ENCODE data around the gene NECAP2. TPM values are rescaled to one million over a fixed set of nuclear protein-coding genes. Genes with fewer than 3 reads are reported as not detected.

Gene NECAP2, protein sequence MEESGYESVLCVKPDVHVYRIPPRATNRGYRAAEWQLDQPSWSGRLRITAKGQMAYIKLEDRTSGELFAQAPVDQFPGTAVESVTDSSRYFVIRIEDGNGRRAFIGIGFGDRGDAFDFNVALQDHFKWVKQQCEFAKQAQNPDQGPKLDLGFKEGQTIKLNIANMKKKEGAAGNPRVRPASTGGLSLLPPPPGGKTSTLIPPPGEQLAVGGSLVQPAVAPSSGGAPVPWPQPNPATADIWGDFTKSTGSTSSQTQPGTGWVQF
- total RNA-seq (100 to 1,000 TPM; 142 to 146 TPM), polyA plus RNA-seq (100 to 1,000 TPM; 137 to 176 (median 171) TPM), total RNA-seq (85.1 to 147 (median 94.6) reads per million in 6 experiments)

DNA sequence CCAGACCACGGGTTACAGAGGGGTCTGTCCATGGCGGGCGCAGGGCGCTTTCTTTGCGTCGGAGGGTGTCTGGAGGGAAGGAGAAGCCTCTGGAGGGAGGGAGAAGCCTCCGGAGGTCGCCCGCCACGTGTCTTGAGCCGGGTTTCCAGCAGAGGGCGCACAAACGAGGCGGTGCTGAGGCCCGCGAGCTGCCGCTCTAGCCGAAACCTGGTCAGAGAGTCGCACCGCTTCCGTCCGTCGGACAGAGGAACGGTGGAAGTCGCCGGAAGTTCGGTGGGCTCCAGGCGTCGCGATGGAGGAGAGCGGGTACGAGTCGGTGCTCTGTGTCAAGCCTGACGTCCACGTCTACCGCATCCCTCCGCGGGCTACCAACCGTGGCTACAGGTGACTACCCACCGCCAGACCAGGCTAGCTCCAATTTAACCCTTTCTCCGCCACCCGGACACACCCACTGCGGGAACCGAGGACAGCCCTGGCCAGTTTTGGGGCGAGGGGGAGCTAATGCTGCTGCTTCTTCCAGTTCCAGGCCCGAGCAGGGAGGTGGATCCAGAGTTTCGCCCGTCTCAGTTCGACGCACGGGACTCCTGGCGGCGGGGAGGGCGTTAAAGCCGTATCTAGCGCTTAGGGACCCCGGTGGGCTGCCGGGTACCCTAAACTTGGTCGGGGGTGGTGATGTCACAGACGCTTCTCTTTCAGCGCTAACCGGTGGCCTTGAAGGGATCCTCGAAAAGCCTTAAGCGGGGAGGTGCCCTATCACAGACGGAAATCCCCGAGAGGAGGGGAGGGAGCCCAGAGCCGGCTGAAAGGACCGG lies at the start of gene NECAP2:
Gene NECAP2, plus strand, starts transcription at position 255 of the 812 bp plus-strand sequence. Its CDS starts 38 bp downstream, at position 293.
- Mint-ChIP-seq H3K4me1 (peaks cover 14 to 47% (median 31%) of the 10 kb centered on the region in 4 donors), H3K27me3 (no peaks in the 10 kb centered on the region), H3K27ac (peak within 1 kb of the TSS; percentile 90 to 98 (median 96)), H3K36me3 (peaks cover 0 to 29% (median 0%) of the 10 kb centered on the region in 3 donors), H3K9me3 (no peaks in the 10 kb centered on the region), H3K4me3 (peak within 1 kb of the TSS; percentile 92 to 99 (median 95))
- POLR2A ChIA-PET, result interaction anchor here (0.7 to 3.0 kb wide), 16 partner anchors 8 to 474 kb away, joined by 3 to 18 read pairs (median 4); partner anchors contain the start of genes FBXO42, RNU1-1 and SZRD1
- ATAC-seq, result peak; percentile 84 to 90
- DNase-seq, result peak; percentile 82 to 94 (median 91)

DNA sequence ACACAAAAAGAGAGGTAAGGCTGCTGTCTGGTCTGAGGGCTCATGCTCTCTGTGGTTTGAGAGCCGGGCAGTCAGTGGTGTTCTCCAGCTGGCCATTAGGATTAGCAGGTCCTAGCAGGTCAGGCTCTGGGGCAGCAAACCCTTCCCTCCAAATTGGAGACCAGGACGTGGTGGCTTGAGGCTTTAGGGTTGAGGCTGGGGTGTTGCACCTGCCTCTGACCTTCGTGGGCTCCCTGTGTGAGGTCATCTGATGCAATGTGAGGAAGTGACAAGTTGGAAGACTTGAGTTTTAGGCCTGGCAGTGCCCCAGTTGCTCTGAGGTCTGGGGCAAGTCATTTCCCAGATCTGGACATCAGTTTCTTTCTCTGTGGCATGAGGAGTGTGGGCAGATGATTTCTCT lies 49.1 kb upstream of the NECAP2 start:
- Mint-ChIP-seq H3K27me3 (no peaks in the 10 kb centered on the region), H3K4me3 (no peak overlapping the region), H3K27ac (peak overlapping the region in 9 of 10 donors; percentile 1 to 90 (median 74)), H3K9me3 (no peaks in the 10 kb centered on the region), H3K4me1 (peaks cover 27 to 73% (median 59%) of the 10 kb centered on the region in 4 donors), H3K36me3 (peaks cover 0 to 46% (median 1%) of the 10 kb centered on the region in 3 donors)
- POLR2A ChIA-PET, result no interaction called here
- ATAC-seq (no peak), DNase-seq (no peak)

DNA sequence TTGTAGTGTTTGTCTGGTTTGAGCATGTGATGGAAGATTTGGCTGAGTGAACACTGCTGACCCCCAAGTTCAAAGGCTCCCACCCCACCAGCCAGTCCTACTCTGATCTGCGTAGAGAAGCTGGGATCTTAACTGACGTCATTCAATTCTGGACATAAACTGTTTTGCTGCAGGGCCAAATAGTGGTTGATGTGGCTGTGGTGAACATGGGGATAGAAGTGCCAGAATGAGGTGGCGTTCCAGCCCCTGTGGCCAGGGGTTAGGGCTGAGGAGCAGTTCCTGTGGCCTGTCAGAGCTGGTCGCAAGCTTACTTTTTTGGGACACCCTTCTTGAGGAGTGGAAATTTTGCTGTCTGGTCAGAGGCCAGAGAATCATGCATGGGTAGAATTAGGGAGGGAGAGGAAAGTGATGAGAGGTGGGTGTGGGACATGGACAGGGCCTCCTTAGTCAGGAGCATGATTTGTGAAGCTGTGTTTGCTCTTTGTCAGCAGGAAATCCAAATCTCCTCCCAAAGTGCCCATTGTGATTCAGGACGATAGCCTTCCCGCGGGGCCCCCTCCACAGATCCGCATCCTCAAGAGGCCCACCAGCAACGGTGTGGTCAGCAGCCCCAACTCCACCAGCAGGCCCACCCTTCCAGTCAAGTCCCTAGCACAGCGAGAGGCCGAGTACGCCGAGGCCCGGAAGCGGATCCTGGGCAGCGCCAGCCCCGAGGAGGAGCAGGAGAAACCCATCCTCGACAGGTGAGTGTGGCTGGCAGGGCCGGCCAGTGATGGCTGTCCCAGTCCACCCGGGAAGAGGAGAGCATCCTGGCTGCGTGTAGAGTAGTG lies 47.6 kb upstream of the NECAP2 start:
- Mint-ChIP-seq H3K27ac (peak overlapping the region; percentile 16 to 94 (median 76)), H3K4me3 (peak overlapping the region in 3 of 10 donors; percentile 44 to 48 (median 48)), H3K36me3 (peaks cover 0 to 57% (median 1%) of the 10 kb centered on the region in 3 donors), H3K9me3 (no peaks in the 10 kb centered on the region), H3K4me1 (peaks cover 18 to 66% (median 45%) of the 10 kb centered on the region in 4 donors), H3K27me3 (no peaks in the 10 kb centered on the region)
- POLR2A ChIA-PET, result no interaction called here
- no peak for ATAC-seq
- no peak for DNase-seq

DNA sequence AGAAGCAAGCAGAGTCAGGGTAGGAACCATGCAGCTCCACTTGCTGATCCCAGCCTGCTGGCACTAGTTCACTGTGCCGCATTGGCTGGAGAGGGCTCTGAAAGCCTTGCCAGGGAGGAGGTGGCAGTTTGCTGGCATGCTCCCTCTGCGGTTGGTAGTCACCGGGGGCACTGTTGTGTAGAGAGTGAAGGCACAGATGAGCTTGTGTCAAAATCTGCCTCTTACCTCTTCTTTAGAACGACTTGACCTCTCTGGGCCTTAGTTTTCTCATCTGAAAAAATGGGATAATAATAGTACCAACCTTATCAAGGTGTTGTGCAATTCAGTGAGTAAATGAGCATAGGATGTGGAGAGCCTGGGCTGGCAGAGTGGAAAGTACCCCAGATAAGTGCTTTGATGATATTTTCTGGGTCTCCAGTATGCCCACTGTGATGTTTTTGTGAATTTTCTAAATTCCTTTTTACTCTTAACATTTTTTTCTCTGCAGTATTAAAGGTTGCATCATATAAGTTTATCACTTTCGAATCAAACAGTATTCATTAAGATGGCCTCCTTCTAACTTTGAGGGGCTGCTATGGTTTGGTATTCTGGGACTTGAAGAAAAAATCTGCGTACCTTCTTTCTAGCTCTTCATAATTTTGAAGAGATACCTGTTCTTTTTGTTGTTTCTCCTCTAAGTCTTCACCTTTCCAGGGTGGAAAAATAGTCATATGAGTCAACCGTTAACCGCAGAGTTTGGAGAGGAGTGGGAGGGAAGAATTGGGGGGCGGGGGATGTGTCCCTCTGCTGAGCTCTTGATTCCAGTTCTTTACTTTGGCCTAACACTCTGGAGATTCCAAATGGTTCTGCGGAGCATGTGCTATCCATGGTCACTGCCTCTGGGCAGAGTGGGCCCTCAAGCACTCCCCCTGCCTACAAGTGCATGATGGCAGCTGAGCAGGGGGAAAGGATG lies 46.7 kb upstream of the NECAP2 start:
- H3K4me3 Mint-ChIP-seq, result no peak overlapping the region
- no peaks in the 10 kb centered on the region for H3K9me3 Mint-ChIP-seq
- H3K4me1 Mint-ChIP-seq, result peaks cover 21 to 59% (median 43%) of the 10 kb centered on the region in 4 donors
- POLR2A ChIA-PET, result interaction anchor here (0.6 kb wide), 1 partner anchor 114 kb away, joined by 4 read pairs; no protein-coding TSS in a partner anchor
- no peak for DNase-seq
- peaks cover 0 to 60% (median 1%) of the 10 kb centered on the region in 3 donors for H3K36me3 Mint-ChIP-seq
- peak overlapping the region in 5 of 10 donors; percentile 8 to 65 (median 36) for H3K27ac Mint-ChIP-seq
- no peaks in the 10 kb centered on the region for H3K27me3 Mint-ChIP-seq
- ATAC-seq, result no peak

DNA sequence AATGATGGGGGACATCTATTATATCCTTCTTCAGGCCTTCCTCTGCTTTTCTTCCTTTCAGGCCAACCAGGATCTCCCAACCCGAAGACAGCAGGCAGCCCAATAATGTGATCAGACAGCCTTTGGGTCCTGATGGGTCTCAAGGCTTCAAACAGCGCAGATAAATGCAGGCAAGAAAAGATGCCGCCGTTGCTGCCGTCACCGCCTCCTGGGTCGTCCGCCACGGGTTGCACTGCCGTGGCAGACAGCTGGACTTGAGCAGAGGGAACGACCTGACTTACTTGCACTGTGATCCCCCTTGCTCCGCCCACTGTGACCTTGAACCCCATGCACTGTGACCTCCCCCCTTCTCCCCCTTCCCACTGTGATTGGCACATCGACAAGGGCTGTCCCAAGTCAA lies 45.5 kb upstream of the NECAP2 start:
- DNase-seq (no peak), ATAC-seq (no peak)
- no peaks in the 10 kb centered on the region for H3K27me3 Mint-ChIP-seq
- H3K4me3 Mint-ChIP-seq, result no peak overlapping the region
- peaks cover 24 to 53% (median 42%) of the 10 kb centered on the region in 4 donors for H3K4me1 Mint-ChIP-seq
- H3K27ac Mint-ChIP-seq, result no peak overlapping the region
- no peaks in the 10 kb centered on the region for H3K9me3 Mint-ChIP-seq
- POLR2A ChIA-PET, result interaction anchor here (0.7 kb wide), 1 partner anchor 27 kb away, joined by 3 read pairs; no protein-coding TSS in a partner anchor
- H3K36me3 Mint-ChIP-seq, result peaks cover 0 to 65% (median 1%) of the 10 kb centered on the region in 3 donors

DNA sequence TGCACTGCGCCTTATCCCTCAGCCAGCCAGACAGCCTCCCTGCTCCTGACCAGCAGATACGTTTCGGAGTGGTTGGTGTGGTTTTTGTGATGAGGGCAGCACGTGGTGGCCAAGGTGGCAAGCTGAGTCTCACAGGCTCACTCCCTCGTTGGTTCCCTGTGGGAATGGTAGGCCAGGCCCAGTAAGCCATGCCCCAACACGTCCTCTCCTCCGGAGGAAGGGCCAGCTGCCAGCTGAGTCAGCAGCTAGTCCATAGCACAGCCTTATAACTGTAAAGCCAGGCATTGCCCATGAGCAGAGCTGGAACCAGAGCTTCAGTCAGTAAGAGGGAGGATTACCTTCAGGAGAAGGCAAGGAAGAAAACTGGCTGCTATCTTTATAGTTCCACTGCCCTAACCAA lies 43.9 kb upstream of the NECAP2 start:
- Mint-ChIP-seq H3K27ac (peak overlapping the region in 5 of 10 donors; percentile 17 to 80 (median 53)), H3K4me3 (no peak overlapping the region), H3K9me3 (no peaks in the 10 kb centered on the region), H3K4me1 (peaks cover 17 to 38% (median 26%) of the 10 kb centered on the region in 4 donors), H3K36me3 (peaks cover 0 to 62% (median 1%) of the 10 kb centered on the region in 3 donors), H3K27me3 (no peaks in the 10 kb centered on the region)
- no peak for ATAC-seq
- POLR2A ChIA-PET, result no interaction called here
- DNase-seq, result no peak

DNA sequence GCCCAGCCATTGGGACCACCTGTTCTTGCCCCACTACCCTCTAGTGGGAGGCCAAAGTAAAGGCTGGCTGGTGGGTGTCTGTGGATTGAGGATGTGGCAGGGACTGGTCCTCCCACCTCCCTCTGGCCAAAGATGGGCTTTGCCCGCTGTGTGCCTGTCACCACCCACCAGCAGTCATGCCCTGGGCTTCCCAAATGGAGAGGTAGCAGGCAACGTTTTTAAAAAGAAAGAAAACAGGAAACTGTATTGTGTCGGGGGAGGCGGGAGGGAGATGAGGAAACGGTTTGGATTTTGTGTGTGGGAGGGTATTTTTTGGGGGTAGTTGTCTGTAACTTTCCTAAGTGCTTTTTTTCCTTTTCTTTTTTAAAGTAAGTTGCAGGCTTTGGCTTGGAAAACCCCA lies 43.4 kb upstream of the NECAP2 start:
- no peaks in the 10 kb centered on the region for H3K9me3 Mint-ChIP-seq
- POLR2A ChIA-PET, result no interaction called here
- DNase-seq, result no peak
- peak overlapping the region in 4 of 10 donors; percentile 15 to 80 (median 50) for H3K27ac Mint-ChIP-seq
- no peak overlapping the region for H3K4me3 Mint-ChIP-seq
- H3K36me3 Mint-ChIP-seq, result peaks cover 0 to 61% (median 1%) of the 10 kb centered on the region in 3 donors
- no peaks in the 10 kb centered on the region for H3K27me3 Mint-ChIP-seq
- H3K4me1 Mint-ChIP-seq, result peaks cover 12 to 34% (median 23%) of the 10 kb centered on the region in 4 donors
- no peak for ATAC-seq

DNA sequence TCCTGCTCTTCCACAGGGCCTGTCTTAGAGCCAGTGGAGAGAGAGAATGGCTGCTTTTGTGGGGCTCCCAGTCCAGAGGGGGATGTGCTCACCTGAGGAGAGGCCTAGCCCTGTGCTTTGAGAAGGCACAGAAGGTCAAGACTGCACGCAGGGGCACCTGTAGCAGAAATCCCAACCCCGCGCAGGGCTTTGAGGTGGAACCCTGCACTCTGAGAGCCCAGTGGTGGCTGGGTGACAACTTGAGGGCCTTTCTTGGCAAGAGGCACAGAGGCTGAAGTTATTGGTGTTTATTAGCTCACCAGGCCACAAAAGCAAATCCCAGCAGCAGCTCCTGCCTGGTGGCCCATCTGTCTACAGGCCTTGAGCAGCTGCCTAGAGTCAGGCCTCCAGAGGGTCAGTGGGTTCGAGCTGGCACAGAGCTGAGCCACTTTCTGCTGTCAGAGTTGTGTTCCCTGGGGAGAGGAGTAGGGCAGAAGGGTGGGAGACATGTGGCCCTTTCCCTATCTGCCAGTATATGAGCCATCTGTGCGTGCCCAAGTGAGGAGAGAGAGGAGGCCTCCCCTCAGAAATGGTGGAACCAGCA lies 42.1 kb upstream of the NECAP2 start:
- Mint-ChIP-seq H3K36me3 (peaks cover 0 to 47% (median 1%) of the 10 kb centered on the region in 3 donors), H3K9me3 (no peaks in the 10 kb centered on the region), H3K27ac (peak overlapping the region in 4 of 10 donors; percentile 44 to 82 (median 61)), H3K4me1 (peaks cover 2 to 25% (median 12%) of the 10 kb centered on the region in 4 donors), H3K4me3 (no peak overlapping the region), H3K27me3 (no peaks in the 10 kb centered on the region)
- ATAC-seq, result no peak
- no peak for DNase-seq
- POLR2A ChIA-PET, result interaction anchor here (0.6 kb wide), 1 partner anchor 19 kb away, joined by 3 read pairs; no protein-coding TSS in a partner anchor

DNA sequence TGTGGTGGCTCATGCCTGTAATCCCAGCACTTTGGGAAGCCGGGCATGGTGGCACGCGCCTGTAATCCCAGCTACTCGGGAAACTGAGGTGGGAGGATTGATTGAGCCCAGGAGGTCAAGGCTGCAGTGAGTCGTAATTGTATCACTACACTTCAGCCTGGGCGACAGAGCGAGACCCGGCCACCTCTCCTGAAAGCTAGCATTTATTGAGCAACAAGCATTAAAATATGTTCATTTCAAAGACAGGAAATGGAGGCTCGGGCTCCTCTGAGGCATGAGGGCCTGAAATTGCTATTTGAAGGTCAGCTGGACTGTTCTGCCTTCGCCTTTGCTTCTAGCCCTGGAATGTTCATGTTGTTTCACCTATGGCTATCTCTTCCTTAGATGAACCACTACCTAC lies 37.8 kb upstream of the NECAP2 start:
- no peaks in the 10 kb centered on the region for H3K9me3 Mint-ChIP-seq
- H3K4me3 Mint-ChIP-seq, result no peak overlapping the region
- DNase-seq, result no peak
- H3K36me3 Mint-ChIP-seq, result peaks cover 0 to 8% (median 0%) of the 10 kb centered on the region in 3 donors
- ATAC-seq, result no peak
- peaks cover 0 to 14% (median 8%) of the 10 kb centered on the region in 4 donors for H3K4me1 Mint-ChIP-seq
- no peaks in the 10 kb centered on the region for H3K27me3 Mint-ChIP-seq
- POLR2A ChIA-PET, result no interaction called here
- peak overlapping the region in 2 of 10 donors; percentile 24 to 62 for H3K27ac Mint-ChIP-seq

DNA sequence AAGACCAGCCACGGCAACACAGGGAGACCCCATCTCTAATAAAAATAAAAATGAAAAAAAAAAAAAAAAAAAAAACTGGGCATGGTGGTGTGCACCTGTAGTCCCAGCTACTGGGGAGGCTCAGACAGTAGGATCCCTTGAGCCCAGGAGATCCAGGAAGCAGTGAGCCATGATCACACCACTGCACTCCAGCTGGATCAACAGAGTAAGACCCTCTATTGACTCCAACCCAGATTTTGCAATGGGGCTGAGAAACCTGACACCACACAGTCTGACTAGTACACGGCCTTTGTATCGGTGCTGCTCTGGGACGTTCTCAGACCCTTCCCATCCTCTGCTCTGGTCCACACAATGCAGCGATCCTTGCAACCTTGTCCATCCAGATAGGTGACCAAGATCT lies 35.1 kb upstream of the NECAP2 start:
- Mint-ChIP-seq H3K27ac (peak overlapping the region in 1 of 10 donors; percentile 67), H3K9me3 (no peaks in the 10 kb centered on the region), H3K4me3 (no peak overlapping the region), H3K4me1 (peaks cover 0 to 6% (median 0%) of the 10 kb centered on the region in 4 donors), H3K36me3 (no peaks in the 10 kb centered on the region), H3K27me3 (peaks cover 0 to 3% (median 0%) of the 10 kb centered on the region in 5 donors)
- ATAC-seq, result no peak
- POLR2A ChIA-PET, result interaction anchor here (0.6 kb wide), 1 partner anchor 37 kb away, joined by 3 read pairs; no protein-coding TSS in a partner anchor
- no peak for DNase-seq

DNA sequence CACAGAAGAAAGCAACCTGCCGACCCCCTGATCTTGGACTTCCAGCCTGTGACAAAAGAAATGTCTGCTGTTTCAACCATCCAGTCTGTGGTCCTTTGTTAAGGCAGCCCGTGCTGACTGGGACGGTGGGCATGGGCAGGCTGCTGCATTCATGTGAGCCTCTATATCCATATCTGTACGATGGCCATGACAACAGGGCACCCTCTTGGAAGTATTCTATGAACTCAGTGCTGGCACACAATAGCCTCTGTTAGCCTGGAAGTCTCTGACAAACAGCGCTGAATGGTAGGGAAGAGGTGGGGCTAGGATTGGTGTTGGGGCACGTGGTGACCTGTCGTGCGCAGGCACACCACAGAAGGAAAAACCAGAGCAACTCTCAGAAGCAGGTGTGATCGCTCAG lies 33.7 kb upstream of the NECAP2 start:
- ATAC-seq (no peak), DNase-seq (no peak)
- H3K27ac Mint-ChIP-seq, result peak overlapping the region in 1 of 10 donors; percentile 4
- peaks cover 0 to 7% (median 2%) of the 10 kb centered on the region in 5 donors for H3K27me3 Mint-ChIP-seq
- H3K4me1 Mint-ChIP-seq, result peaks cover 0 to 3% (median 0%) of the 10 kb centered on the region in 4 donors
- POLR2A ChIA-PET, result interaction anchor here (1.2 kb wide), 1 partner anchor 9 kb away, joined by 3 read pairs; no protein-coding TSS in a partner anchor
- H3K9me3 Mint-ChIP-seq, result no peaks in the 10 kb centered on the region
- no peak overlapping the region for H3K4me3 Mint-ChIP-seq
- no peaks in the 10 kb centered on the region for H3K36me3 Mint-ChIP-seq

All from naive thymus-derived CD8-positive, alpha-beta T cell (primary cell).